Raji (cell line): ENCODE measurements around the gene THUMPD2.

Source experiments
- POLR2A ChIP-seq: IDR thresholded peaks from 2 replicates; pipeline ENCODE4 v1.6.1; 2011; ENCODE audit warnings: low read depth, low read length, control low read depth; ENCODE audit not compliant: insufficient read depth

Gene THUMPD2

GRCh38 chr2:39779341-39779851 is 338 bp upstream of the THUMPD2 start:
- TF ChIP-seq POLR2A = no peak

- no peak for TF ChIP-seq POLR2A
Observed at GRCh38 chr2:39778233-39778632, 825 bp downstream of the THUMPD2 start.

GRCh38 chr2:39772812-39773152 is 6.3 kb downstream of the THUMPD2 start:
- TF ChIP-seq POLR2A = no peak

GRCh38 chr2:39772086-39772811 is 6.8 kb downstream of the THUMPD2 start:
- TF ChIP-seq POLR2A = no peak

- TF ChIP-seq POLR2A = no peak
Observed at GRCh38 chr2:39762448-39762847, 16.6 kb downstream of the THUMPD2 start.

- no peak for TF ChIP-seq POLR2A
Observed at GRCh38 chr2:39757156-39757555, 21.9 kb downstream of the THUMPD2 start.

GRCh38 chr2:39755466-39755865 is 23.6 kb downstream of the THUMPD2 start:
- no peak for TF ChIP-seq POLR2A

- no peak for TF ChIP-seq POLR2A
Observed at GRCh38 chr2:39743269-39743776, 35.7 kb downstream of the THUMPD2 start.

- no peak for TF ChIP-seq POLR2A
Observed at GRCh38 chr2:39741871-39742270, 37.2 kb downstream of the THUMPD2 start.

GRCh38 chr2:39739386-39739785 is 39.7 kb downstream of the THUMPD2 start:
- TF ChIP-seq POLR2A = no peak

GRCh38 chr2:39738936-39739335 is 40.1 kb downstream of the THUMPD2 start:
- no peak for TF ChIP-seq POLR2A

- no peak for TF ChIP-seq POLR2A
Observed at GRCh38 chr2:39737661-39738060, 41.4 kb downstream of the THUMPD2 start.

- no peak for TF ChIP-seq POLR2A
Observed at GRCh38 chr2:39736640-39737039, 42.4 kb downstream of the THUMPD2 start.

- TF ChIP-seq POLR2A = no peak
Observed at GRCh38 chr2:39735648-39736047, 43.4 kb downstream of the THUMPD2 start.

- no peak for TF ChIP-seq POLR2A
Observed at GRCh38 chr2:39734445-39734844, 44.6 kb downstream of the THUMPD2 start.

- no peak for TF ChIP-seq POLR2A
Observed at GRCh38 chr2:39733070-39733674, 45.9 kb downstream of the THUMPD2 start.
